Endothelial cell of umbilical vein (primary cell): Measurements from ENCODE around the gene LIPM. TPM values are rescaled to one million over a fixed set of nuclear protein-coding genes. Genes with fewer than 3 reads are reported as not detected.

ENCODE experiments used
- BruUV-seq: library from RNA; stranded (reverse); fragments of 400-500 nt; replicated peaks from 2 replicates; lab custom pipeline; 2021; lab: Mats Ljungman, UMichigan
- CTCF ChIA-PET: fragments of 300-600, 350-600 bp; sonication (Branson Sonifier 250); formaldehyde crosslinking; loops from one replicate; lab custom pipeline; 2021; ENCODE audit warnings: antibody characterized with exemption, inconsistent platforms; lab: Charles Lee
- POLR2A ChIA-PET: fragments of 300-600, 350-600 bp; sonication (Branson Sonifier 250); formaldehyde crosslinking; loops from one replicate; lab custom pipeline; 2021; ENCODE audit warnings: antibody characterized with exemption, inconsistent platforms; lab: Charles Lee
- DNase-seq: peaks from one replicate; pipeline ENCODE4 v3.0.0-alpha.2; 2011; ENCODE audit warnings: low read depth, low spot score
- FAIRE-seq: peaks from 2 replicates; lab custom pipeline; 2011; peaks lifted over from hg19 to GRCh38; lab: Jason Lieb, UNC
- H2AFZ ChIP-seq: 2 replicates; pipeline ENCODE4 v1.6.0; 2012; ENCODE audit warnings: low read depth, low read length, control low read depth, inconsistent platforms
- H3K27ac ChIP-seq: 2 replicates; pipeline ENCODE4 v1.5.1; 2011; ENCODE audit warnings: low read depth, mild to moderate bottlenecking, control low read depth, low read length, moderate library complexity; ENCODE audit not compliant: insufficient read depth
- H3K27me3 ChIP-seq, 2 experiments: 2 replicates each; pipeline versions ENCODE4 v1.6.0 to v1.6.1; 2011; ENCODE audit warnings: low read length in 2 of 2, mixed read lengths in 1 of 2; ENCODE audit not compliant: control insufficient read depth in 2 of 2, insufficient read depth in 2 of 2
- H3K36me3 ChIP-seq, 2 experiments: 2 replicates in 1 of 2; 3 replicates in 1 of 2; pipeline ENCODE4 v1.5.1; 2011; ENCODE audit warnings: low read length in 2 of 2, mild to moderate bottlenecking in 1 of 2, moderate library complexity in 1 of 2; ENCODE audit not compliant: control insufficient read depth in 2 of 2, insufficient read depth in 2 of 2; ENCODE audit errors: extremely low read depth in 1 of 2
- H3K4me1 ChIP-seq: 3 replicates; pipeline ENCODE4 v1.5.1; 2011; ENCODE audit warnings: mild to moderate bottlenecking, low read length; ENCODE audit not compliant: control insufficient read depth, insufficient read depth; ENCODE audit errors: extremely low read depth
- H3K4me2 ChIP-seq: 2 replicates; pipeline ENCODE4 v1.6.1; 2011; ENCODE audit warnings: low read length, control low read depth, mixed read lengths; ENCODE audit not compliant: insufficient read depth
- H3K4me3 ChIP-seq, 3 experiments: fragments of 200-600 bp in 1 of 3; sonication (generic), shearing (Covaris generic) in 1 of 3; replicated peaks in 1 of 3; 2 replicates each; pipeline ENCODE4 v1.5.1; 2011 to 2016; ENCODE audit warnings: control low read depth in 3 of 3, low read length in 3 of 3, mild to moderate bottlenecking in 2 of 3, inconsistent platforms in 1 of 3, low read depth in 1 of 3, moderate library complexity in 1 of 3; ENCODE audit not compliant: insufficient read depth in 1 of 3
- H3K79me2 ChIP-seq: 2 replicates; pipeline ENCODE4 v1.6.0; 2012; ENCODE audit warnings: low read length, inconsistent platforms; ENCODE audit not compliant: control insufficient read depth, insufficient read depth
- H3K9ac ChIP-seq: replicated peaks from 2 replicates; pipeline ENCODE3; 2011; ENCODE audit warnings: low read length, control low read depth; ENCODE audit not compliant: insufficient read depth; ENCODE audit errors: extremely low read depth
- H3K9me1 ChIP-seq: replicated peaks from 3 replicates; pipeline ENCODE4 v1.6.0; 2011; ENCODE audit warnings: mild to moderate bottlenecking, low read length; ENCODE audit not compliant: control insufficient read depth, insufficient read depth; ENCODE audit errors: extremely low read depth
- H3K9me3 ChIP-seq: replicated peaks from 2 replicates; pipeline ENCODE4 v1.5.1; 2012; ENCODE audit warnings: low read length, inconsistent platforms; ENCODE audit not compliant: control insufficient read depth, insufficient read depth
- H4K20me1 ChIP-seq: replicated peaks from 2 replicates; pipeline ENCODE3; 2011; ENCODE audit warnings: mild to moderate bottlenecking, low read length; ENCODE audit not compliant: control insufficient read depth, insufficient read depth; ENCODE audit errors: extremely low read depth
- EZH2 ChIP-seq: IDR thresholded peaks from 2 replicates; pipeline ENCODE4 v1.6.1; 2012; ENCODE audit warnings: borderline replicate concordance, low read depth, mild to moderate bottlenecking, moderate library complexity, low read length, inconsistent platforms; ENCODE audit not compliant: severe bottlenecking
- FOS ChIP-seq: IDR thresholded peaks from 2 replicates; pipeline ENCODE4 v1.6.1; 2011; ENCODE audit warnings: mild to moderate bottlenecking, low read length, moderate library complexity, borderline replicate concordance; ENCODE audit not compliant: insufficient read depth
- GATA2 ChIP-seq: IDR thresholded peaks from 2 replicates; pipeline ENCODE4 v1.7.0; 2011; ENCODE audit warnings: low read depth, mild to moderate bottlenecking, moderate library complexity, mixed read lengths, low read length; ENCODE audit not compliant: insufficient read length, insufficient read depth
- JUN ChIP-seq: IDR thresholded peaks from 2 replicates; pipeline ENCODE4 v1.6.1; 2011; ENCODE audit warnings: borderline replicate concordance, low read depth; ENCODE audit not compliant: insufficient read length, insufficient read depth
- MYC ChIP-seq: IDR thresholded peaks from one replicate; pipeline ENCODE4 v1.6.1; 2011; ENCODE audit warnings: mild to moderate bottlenecking, low read depth, low read length
- POLR2A ChIP-seq: IDR thresholded peaks from 2 replicates; pipeline ENCODE4 v1.6.1; 2012; ENCODE audit warnings: low read depth, mild to moderate bottlenecking, control low read depth, low read length
- POLR2AphosphoS5 ChIP-seq: IDR thresholded peaks from 2 replicates; pipeline ENCODE4 v1.6.1; 2012; ENCODE audit warnings: low read depth, mild to moderate bottlenecking, control low read depth, low read length, moderate library complexity; ENCODE audit not compliant: insufficient read depth
- dilution Hi-C: fragments of 300-500 bp; cut with MboI; formaldehyde crosslinking; loops from one replicate; pipeline ENCODE4 v1.15.0; 2019; ENCODE audit warnings: low sequenced_read_pairs; ENCODE audit not compliant: extremely low pct_ligation_motif_present
- intact Hi-C: fragments of 100-400 bp; cut with micrococcal nuclease; formaldehyde crosslinking; loops from one replicate; pipeline ENCODE4 v1.10.0; 2022
- polyA plus RNA-seq, 4 experiments: library from polyadenylated mRNA; depleted of rRNA in 3 of 4; stranded (reverse) in 3 of 4; unstranded in 1 of 4; fragments of >200 nt; gene quantifications; 2 replicates each; pipeline versions ENCODE4 v1.2.1 to v1.2.3, GENCODE V29; 2011 to 2012; ENCODE audit warnings: missing spikeins in 1 of 4
- total RNA-seq: library from RNA; stranded (reverse); gene quantifications from 2 replicates; pipeline ENCODE4 v1.2.3, GENCODE V29; 2021
- TF ChIP-seq, protein P1 (sequence below), 2 donors: IDR thresholded peaks; 1 replicate in 1 of 2; 2 replicates in 1 of 2; pipeline ENCODE4 v1.5.1; 2011; ENCODE audit warnings: low read length in 2 of 2, mild to moderate bottlenecking in 2 of 2, moderate library complexity in 2 of 2, control low read depth in 1 of 2, inconsistent platforms in 1 of 2, low read depth in 1 of 2; ENCODE audit not compliant: insufficient read depth in 1 of 2; ENCODE audit errors: extremely low read depth in 1 of 2
- TF ChIP-seq, protein P2 (sequence below): IDR thresholded peaks from 2 replicates; pipeline ENCODE4 v1.6.1; 2011; ENCODE audit not compliant: insufficient read depth, insufficient read length

LIPM gene
- total and polyA plus RNA-seq, 2 donors (not counting 3 experiments of a cell fraction or from before 2014, with no cell fraction given): not detected

DNA sequence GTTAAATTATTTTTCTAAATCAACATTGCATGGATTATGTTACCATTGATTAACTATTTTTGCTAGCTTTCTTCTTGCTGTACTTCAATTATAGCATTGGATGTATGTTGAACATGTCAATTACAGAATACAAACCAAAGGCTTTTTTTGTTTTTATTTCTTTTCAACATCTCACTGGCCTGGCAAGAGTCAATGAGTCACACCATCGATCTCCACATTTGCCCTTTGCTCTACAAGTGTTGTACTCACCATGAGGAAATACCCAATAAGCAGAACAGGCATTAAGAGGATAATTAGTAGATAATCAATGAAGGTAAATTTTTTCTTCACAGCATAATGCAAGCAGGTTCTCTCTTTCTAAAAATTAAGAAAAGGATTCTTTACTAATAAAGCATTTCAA is 25.8 kb downstream of the LIPM start:
- H2AFZ ChIP-seq: no peak overlapping the region
- H3K27ac ChIP-seq: no peak overlapping the region
- no peaks in the 10 kb centered on the region for H3K36me3 ChIP-seq
- H3K4me3 ChIP-seq: no peak overlapping the region
- intact Hi-C loops: no loop called here
- TF ChIP-seq POLR2A (no peak), FOS (no peak), GATA2 (no peak), JUN (no peak), EZH2 (no peak), MYC (no peak), POLR2AphosphoS5 (no peak)
- TF ChIP-seq, protein P1, sequence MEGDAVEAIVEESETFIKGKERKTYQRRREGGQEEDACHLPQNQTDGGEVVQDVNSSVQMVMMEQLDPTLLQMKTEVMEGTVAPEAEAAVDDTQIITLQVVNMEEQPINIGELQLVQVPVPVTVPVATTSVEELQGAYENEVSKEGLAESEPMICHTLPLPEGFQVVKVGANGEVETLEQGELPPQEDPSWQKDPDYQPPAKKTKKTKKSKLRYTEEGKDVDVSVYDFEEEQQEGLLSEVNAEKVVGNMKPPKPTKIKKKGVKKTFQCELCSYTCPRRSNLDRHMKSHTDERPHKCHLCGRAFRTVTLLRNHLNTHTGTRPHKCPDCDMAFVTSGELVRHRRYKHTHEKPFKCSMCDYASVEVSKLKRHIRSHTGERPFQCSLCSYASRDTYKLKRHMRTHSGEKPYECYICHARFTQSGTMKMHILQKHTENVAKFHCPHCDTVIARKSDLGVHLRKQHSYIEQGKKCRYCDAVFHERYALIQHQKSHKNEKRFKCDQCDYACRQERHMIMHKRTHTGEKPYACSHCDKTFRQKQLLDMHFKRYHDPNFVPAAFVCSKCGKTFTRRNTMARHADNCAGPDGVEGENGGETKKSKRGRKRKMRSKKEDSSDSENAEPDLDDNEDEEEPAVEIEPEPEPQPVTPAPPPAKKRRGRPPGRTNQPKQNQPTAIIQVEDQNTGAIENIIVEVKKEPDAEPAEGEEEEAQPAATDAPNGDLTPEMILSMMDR (IDR thresholded peaks at IDR 0.05; ENCODE audit: extremely low read depth in 1 of 2, insufficient read depth in 1 of 2, low read depth in 1 of 2, low read length in 2 of 2): no peak
- TF ChIP-seq, protein P2, sequence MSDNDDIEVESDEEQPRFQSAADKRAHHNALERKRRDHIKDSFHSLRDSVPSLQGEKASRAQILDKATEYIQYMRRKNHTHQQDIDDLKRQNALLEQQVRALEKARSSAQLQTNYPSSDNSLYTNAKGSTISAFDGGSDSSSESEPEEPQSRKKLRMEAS: no peak
- BruUV-seq: no TSS peak
- no peaks in the 10 kb centered on the region for H3K4me1 ChIP-seq
- peaks cover 0 to 2% of the 10 kb centered on the region in 2 experiments for H3K27me3 ChIP-seq
- no peaks in the 10 kb centered on the region for H3K9me3 ChIP-seq
- dilution Hi-C loops: no loop called here
- DNase-seq (no peak), FAIRE-seq (no peak)
- ChIA-PET CTCF (interaction anchor here (0.7 to 5.3 kb wide), 4 partner anchors 9 to 263 kb away, joined by 4 to 26 read pairs (median 9); no protein-coding TSS in a partner anchor), POLR2A (no interaction called here)
- H3K79me2 ChIP-seq: no peaks in the 10 kb centered on the region
- H3K4me2 ChIP-seq: no peak overlapping the region
- no peaks in the 10 kb centered on the region for H4K20me1 ChIP-seq
- H3K9me1 ChIP-seq: no peaks in the 10 kb centered on the region
- H3K9ac ChIP-seq: no peak overlapping the region
